Measurements from ENCODE around the gene NDFIP2.

The NDFIP2 gene

DNA sequence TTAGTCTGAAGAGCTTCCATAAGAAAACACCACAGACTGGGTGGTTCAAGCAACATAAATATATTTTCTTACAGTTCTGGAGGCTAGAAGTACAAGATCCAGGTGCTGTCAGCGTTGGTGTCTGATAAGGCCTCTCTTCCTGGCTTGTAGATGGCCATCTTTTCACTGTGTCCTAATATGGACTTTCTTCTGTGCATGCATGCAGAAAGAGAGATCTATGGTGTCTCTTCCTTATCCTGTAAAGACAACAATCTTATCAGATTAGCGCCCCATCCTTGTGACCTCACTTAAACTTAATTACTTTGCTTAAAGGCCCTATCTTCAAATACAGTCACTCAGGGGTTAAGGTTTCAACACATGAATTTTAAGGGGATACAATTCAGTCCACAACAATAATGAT is 14.1 kb upstream of the NDFIP2 start:
- no peak overlapping the region for H3K9ac ChIP-seq (ENCODE audit: low read length)
- no peak overlapping the region for H3K27ac ChIP-seq (ENCODE audit: low read depth, low read length)
- H3K27me3 ChIP-seq (ENCODE audit: control insufficient read depth, insufficient read depth, low read length): no peaks in the 10 kb centered on the region
- H3K4me3 ChIP-seq (ENCODE audit: low read length): no peak overlapping the region
- no peaks in the 10 kb centered on the region for H3K4me1 ChIP-seq (ENCODE audit: control insufficient read depth, insufficient read depth, low read length)
- no peaks in the 10 kb centered on the region for H3K36me3 ChIP-seq (ENCODE audit: control insufficient read depth, insufficient read depth, low read length)

DNA sequence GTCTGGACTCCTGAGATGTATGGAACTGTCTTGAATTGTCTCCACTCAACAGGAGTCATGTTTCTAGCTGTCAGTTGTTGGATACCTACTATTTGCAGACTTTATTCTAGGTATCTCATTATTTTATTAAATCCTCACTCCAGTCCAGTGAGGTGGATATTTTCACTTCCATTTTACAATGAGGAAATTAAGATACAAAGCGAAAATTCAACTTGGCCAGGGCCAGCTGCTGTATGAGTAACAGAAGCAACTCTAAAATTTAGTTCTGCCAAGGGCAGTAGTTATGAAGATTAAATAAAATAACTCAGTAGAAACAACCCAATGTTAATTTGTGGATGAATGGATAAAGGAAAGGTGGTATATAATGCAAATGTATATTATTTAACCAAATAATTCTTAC is 12.6 kb upstream of the NDFIP2 start:
- no peaks in the 10 kb centered on the region for H3K27me3 ChIP-seq (ENCODE audit: control insufficient read depth, insufficient read depth, low read length)
- no peaks in the 10 kb centered on the region for H3K4me1 ChIP-seq (ENCODE audit: control insufficient read depth, insufficient read depth, low read length)
- H3K27ac ChIP-seq (ENCODE audit: low read depth, low read length): no peak overlapping the region
- H3K9ac ChIP-seq (ENCODE audit: low read length): no peak overlapping the region
- no peaks in the 10 kb centered on the region for H3K36me3 ChIP-seq (ENCODE audit: control insufficient read depth, insufficient read depth, low read length)
- no peak overlapping the region for H3K4me3 ChIP-seq (ENCODE audit: low read length)

DNA sequence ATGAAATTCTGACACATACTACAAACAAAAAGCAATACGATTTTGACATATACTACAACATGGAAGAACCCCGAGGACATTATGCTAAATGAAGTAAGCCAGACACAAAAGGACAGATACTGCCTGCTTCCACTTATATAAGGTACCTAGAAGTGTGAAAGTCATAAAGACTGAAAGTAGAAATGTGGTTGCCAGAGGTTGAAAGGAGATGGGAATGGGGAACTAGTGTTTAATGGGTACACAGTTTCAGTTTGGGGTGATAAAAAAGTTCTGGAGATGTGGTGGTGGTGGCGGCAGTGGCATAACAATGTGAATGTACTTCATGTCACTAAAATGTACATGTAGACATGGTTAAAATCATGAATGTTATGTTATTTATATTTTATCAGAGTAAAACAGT is 12.1 kb upstream of the NDFIP2 start:
- Histone ChIP-seq H3K36me3 (ENCODE audit: control insufficient read depth, insufficient read depth, low read length) (no peaks in the 10 kb centered on the region), H3K4me3 (ENCODE audit: low read length) (no peak overlapping the region), H3K9ac (ENCODE audit: low read length) (no peak overlapping the region), H3K4me1 (ENCODE audit: control insufficient read depth, insufficient read depth, low read length) (no peaks in the 10 kb centered on the region), H3K27me3 (ENCODE audit: control insufficient read depth, insufficient read depth, low read length) (no peaks in the 10 kb centered on the region), H3K27ac (ENCODE audit: low read depth, low read length) (no peak overlapping the region)

DNA sequence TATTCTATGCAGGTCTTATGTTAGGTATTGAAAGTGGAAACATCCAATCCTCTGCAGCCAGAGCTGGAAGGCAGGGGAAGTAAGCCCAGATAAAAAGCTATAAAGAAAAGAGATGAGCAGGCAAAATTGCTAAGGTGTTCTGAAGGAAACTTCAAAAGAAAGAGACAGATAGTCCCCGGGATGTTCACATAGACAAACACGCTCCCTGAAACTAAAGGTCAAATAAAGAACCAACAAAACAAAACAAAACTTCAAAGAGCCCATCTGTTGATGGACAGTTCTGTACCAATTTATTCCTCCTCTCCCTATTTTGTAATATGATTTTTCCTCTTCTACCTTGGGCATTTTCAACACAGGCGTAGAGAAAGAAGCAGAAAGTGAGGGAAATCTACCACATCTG is 11.3 kb upstream of the NDFIP2 start:
- Histone ChIP-seq H3K9ac (ENCODE audit: low read length) (no peak overlapping the region), H3K27ac (ENCODE audit: low read depth, low read length) (no peak overlapping the region), H3K36me3 (ENCODE audit: control insufficient read depth, insufficient read depth, low read length) (no peaks in the 10 kb centered on the region), H3K4me1 (ENCODE audit: control insufficient read depth, insufficient read depth, low read length) (no peaks in the 10 kb centered on the region), H3K4me3 (ENCODE audit: low read length) (no peak overlapping the region), H3K27me3 (ENCODE audit: control insufficient read depth, insufficient read depth, low read length) (no peaks in the 10 kb centered on the region)

- Histone ChIP-seq H3K4me3 (ENCODE audit: low read length) (no peak overlapping the region), H3K4me1 (ENCODE audit: control insufficient read depth, insufficient read depth, low read length) (no peaks in the 10 kb centered on the region), H3K27me3 (ENCODE audit: control insufficient read depth, insufficient read depth, low read length) (no peaks in the 10 kb centered on the region), H3K9ac (ENCODE audit: low read length) (no peak overlapping the region), H3K36me3 (ENCODE audit: control insufficient read depth, insufficient read depth, low read length) (no peaks in the 10 kb centered on the region), H3K27ac (ENCODE audit: low read depth, low read length) (no peak overlapping the region)
These were observed 10.3 kb upstream of the NDFIP2 start for GRCh38 chr13:79470666-79471065.

GRCh38 chr13:79475569-79475968 is 5.4 kb upstream of the NDFIP2 start:
- H3K4me3 ChIP-seq (ENCODE audit: low read length): no peak overlapping the region
- no peak overlapping the region for H3K9ac ChIP-seq (ENCODE audit: low read length)
- H3K4me1 ChIP-seq (ENCODE audit: control insufficient read depth, insufficient read depth, low read length): no peaks in the 10 kb centered on the region
- no peaks in the 10 kb centered on the region for H3K36me3 ChIP-seq (ENCODE audit: control insufficient read depth, insufficient read depth, low read length)
- H3K27me3 ChIP-seq (ENCODE audit: control insufficient read depth, insufficient read depth, low read length): no peaks in the 10 kb centered on the region
- no peak overlapping the region for H3K27ac ChIP-seq (ENCODE audit: low read depth, low read length)

DNA sequence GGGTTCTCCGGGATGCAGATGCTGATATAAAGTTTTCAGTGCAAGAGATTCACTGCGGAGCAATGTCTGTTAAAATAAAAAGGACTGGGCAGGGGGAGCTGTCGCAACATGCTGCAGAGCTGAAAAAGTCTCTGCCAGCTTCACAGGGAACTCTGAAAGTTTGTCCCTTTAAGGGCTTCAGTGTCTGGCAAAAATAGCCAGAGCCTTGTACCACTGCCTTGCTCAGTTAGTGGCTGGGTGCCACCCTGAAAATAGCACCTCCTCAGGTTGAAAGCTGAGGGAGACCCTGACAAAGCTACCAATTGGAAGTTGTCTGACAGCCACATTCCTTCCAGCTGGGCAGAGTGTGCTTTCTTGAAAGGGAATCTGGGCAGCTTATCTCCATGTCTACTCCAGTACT is 3.0 kb upstream of the NDFIP2 start:
- Histone ChIP-seq H3K27me3 (ENCODE audit: control insufficient read depth, insufficient read depth, low read length) (no peaks in the 10 kb centered on the region), H3K4me1 (ENCODE audit: control insufficient read depth, insufficient read depth, low read length) (peaks cover 2% of the 10 kb centered on the region), H3K9ac (ENCODE audit: low read length) (no peak overlapping the region), H3K27ac (ENCODE audit: low read depth, low read length) (no peak overlapping the region), H3K36me3 (ENCODE audit: control insufficient read depth, insufficient read depth, low read length) (no peaks in the 10 kb centered on the region), H3K4me3 (ENCODE audit: low read length) (no peak overlapping the region)

- Histone ChIP-seq H3K4me1 (ENCODE audit: control insufficient read depth, insufficient read depth, low read length) (peaks cover 2% of the 10 kb centered on the region), H3K36me3 (ENCODE audit: control insufficient read depth, insufficient read depth, low read length) (no peaks in the 10 kb centered on the region), H3K4me3 (ENCODE audit: low read length) (no peak overlapping the region), H3K27me3 (ENCODE audit: control insufficient read depth, insufficient read depth, low read length) (no peaks in the 10 kb centered on the region), H3K27ac (ENCODE audit: low read depth, low read length) (no peak overlapping the region), H3K9ac (ENCODE audit: low read length) (no peak overlapping the region)
These were observed 1.1 kb upstream of the NDFIP2 start for GRCh38 chr13:79479882-79480281.

DNA sequence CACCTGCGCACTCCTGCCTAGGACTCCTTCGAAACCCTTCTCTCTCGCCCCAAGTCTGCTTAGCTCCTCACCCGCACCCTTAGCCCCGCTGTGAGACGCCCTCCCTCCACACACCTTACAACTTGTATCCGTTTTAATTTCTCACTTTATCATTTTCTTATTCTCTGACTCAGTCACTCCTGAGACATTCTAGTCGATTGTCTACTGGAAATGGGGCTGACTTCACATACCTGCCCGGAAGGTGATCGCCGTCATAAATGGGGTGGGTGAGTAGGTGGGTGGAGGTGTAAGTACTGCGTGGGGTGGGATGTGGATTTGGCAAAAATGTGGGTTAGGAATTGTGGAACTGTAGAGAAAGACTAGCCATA is 714 bp downstream of the NDFIP2 start:
- Histone ChIP-seq H3K36me3 (ENCODE audit: control insufficient read depth, insufficient read depth, low read length) (no peaks in the 10 kb centered on the region), H3K4me1 (ENCODE audit: control insufficient read depth, insufficient read depth, low read length) (peaks cover 2% of the 10 kb centered on the region), H3K4me3 (ENCODE audit: low read length) (peak overlapping the region; percentile 87), H3K27me3 (ENCODE audit: control insufficient read depth, insufficient read depth, low read length) (no peaks in the 10 kb centered on the region), H3K27ac (ENCODE audit: low read depth, low read length) (no peak overlapping the region), H3K9ac (ENCODE audit: low read length) (peak overlapping the region; percentile 10)

- peaks cover 2% of the 10 kb centered on the region for H3K4me1 ChIP-seq (ENCODE audit: control insufficient read depth, insufficient read depth, low read length)
- H3K4me3 ChIP-seq (ENCODE audit: low read length): peak overlapping the region; percentile 87
- H3K27ac ChIP-seq (ENCODE audit: low read depth, low read length): no peak overlapping the region
- H3K36me3 ChIP-seq (ENCODE audit: control insufficient read depth, insufficient read depth, low read length): no peaks in the 10 kb centered on the region
- no peaks in the 10 kb centered on the region for H3K27me3 ChIP-seq (ENCODE audit: control insufficient read depth, insufficient read depth, low read length)
- no peak overlapping the region for H3K9ac ChIP-seq (ENCODE audit: low read length)
These were observed 1.5 kb downstream of the NDFIP2 start for GRCh38 chr13:79482281-79482970.

- H3K36me3 ChIP-seq (ENCODE audit: control insufficient read depth, insufficient read depth, low read length): no peaks in the 10 kb centered on the region
- H3K4me3 ChIP-seq (ENCODE audit: low read length): peak overlapping the region; percentile 50
- no peaks in the 10 kb centered on the region for H3K27me3 ChIP-seq (ENCODE audit: control insufficient read depth, insufficient read depth, low read length)
- H3K4me1 ChIP-seq (ENCODE audit: control insufficient read depth, insufficient read depth, low read length): peaks cover 2% of the 10 kb centered on the region
- no peak overlapping the region for H3K27ac ChIP-seq (ENCODE audit: low read depth, low read length)
- H3K9ac ChIP-seq (ENCODE audit: low read length): no peak overlapping the region
These were observed 2.2 kb downstream of the NDFIP2 start for GRCh38 chr13:79483086-79483706.

GRCh38 chr13:79485014-79485811 is 4.3 kb downstream of the NDFIP2 start:
- Histone ChIP-seq H3K27ac (ENCODE audit: low read depth, low read length) (no peak overlapping the region), H3K4me3 (ENCODE audit: low read length) (no peak overlapping the region)

More at GRCh38 chr13:79485014-79485811, 4.3 kb downstream of the NDFIP2 start:
- no peak overlapping the region for H3K9ac ChIP-seq (ENCODE audit: low read length)
- peaks cover 4% of the 10 kb centered on the region for H3K4me1 ChIP-seq (ENCODE audit: control insufficient read depth, insufficient read depth, low read length)
- H3K36me3 ChIP-seq (ENCODE audit: control insufficient read depth, insufficient read depth, low read length): no peaks in the 10 kb centered on the region
- H3K27me3 ChIP-seq (ENCODE audit: control insufficient read depth, insufficient read depth, low read length): no peaks in the 10 kb centered on the region
